HG02938 (cell line): Measurements from ENCODE around the gene AMOTL1.
"Not testable (repeated sequence)": the region's sequence is repeated elsewhere in the genome, so short reads cannot be mapped to it uniquely, and the experiment has no call there.

Source experiments
- ATAC-seq: cut with Tn5 transposase; IDR thresholded peaks from one replicate; pipeline ENCODE4 v1.9.1; 2021; ENCODE audit warnings: mild to moderate bottlenecking, moderate library complexity; ENCODE audit not compliant: unreplicated experiment

AMOTL1 gene

GRCh38 chr11:94844031-94844430 lies 75.9 kb downstream of the AMOTL1 start:
- no peak for ATAC-seq

DNA sequence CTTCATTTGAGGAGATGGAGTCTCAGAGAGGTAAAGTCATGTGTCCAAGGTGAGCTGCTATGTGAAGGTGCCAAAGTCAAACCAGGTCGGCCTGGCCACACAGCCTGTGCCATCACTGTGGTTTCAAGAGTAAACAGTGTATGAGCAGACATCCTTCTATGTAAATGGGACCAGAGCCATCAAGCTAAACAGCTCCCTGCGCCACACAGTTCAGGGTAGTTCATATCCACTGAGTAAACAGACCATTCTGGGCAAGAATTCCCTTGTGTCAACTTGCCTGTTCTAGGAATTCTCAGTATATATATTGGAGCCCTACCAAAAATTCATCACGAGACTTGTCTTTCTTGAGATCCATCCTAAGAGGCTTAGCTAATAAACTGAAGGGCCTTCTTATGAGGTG lies 77.5 kb downstream of the AMOTL1 start:
- no peak for ATAC-seq

DNA sequence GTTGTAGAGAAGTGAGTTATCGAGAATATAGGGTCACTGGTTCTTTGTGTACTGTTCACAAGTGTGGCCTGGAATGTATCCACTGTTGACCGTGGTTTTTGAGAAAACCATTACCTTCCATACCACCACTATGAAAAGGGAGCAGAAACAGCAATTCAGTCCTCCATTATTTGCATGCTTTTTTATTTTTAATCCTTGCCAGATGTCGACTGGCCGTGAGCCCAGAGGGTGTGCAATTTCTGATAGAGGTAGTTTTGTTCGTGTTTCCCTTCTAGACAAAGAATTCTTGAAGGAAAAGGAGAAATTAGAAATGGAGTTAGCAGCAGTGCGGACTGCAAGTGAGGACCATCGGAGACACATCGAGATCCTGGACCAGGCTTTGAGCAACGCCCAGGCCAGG lies 81.7 kb downstream of the AMOTL1 start:
- ATAC-seq = no peak

GRCh38 chr11:94851864-94852636 lies 83.9 kb downstream of the AMOTL1 start:
- no peak for ATAC-seq

DNA sequence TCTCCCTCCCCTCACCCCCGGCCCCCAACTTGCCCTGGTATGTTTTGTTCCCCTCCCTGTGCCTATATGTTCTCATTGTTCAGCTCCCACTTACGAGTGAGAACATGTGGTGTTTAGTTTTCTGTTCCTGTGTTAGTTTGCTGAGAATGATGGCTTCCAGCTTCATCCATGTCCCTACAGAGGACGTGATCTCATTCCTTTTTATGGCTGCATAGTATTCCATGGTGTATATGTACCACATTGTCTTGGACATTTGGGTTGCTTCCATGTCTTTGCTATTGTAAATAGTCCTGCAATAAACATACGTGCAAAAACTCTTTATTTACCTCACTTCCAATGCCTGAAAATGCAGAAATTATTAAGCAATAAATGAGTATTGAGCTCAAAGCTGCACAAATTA lies 85.1 kb downstream of the AMOTL1 start:
- not testable (repeated sequence) for ATAC-seq

GRCh38 chr11:94853836-94854235 lies 85.7 kb downstream of the AMOTL1 start:
- ATAC-seq = no peak

- no peak for ATAC-seq
Observed at GRCh38 chr11:94854770-94855633, 86.8 kb downstream of the AMOTL1 start.

GRCh38 chr11:94855666-94856065 lies 87.5 kb downstream of the AMOTL1 start:
- no peak for ATAC-seq

DNA sequence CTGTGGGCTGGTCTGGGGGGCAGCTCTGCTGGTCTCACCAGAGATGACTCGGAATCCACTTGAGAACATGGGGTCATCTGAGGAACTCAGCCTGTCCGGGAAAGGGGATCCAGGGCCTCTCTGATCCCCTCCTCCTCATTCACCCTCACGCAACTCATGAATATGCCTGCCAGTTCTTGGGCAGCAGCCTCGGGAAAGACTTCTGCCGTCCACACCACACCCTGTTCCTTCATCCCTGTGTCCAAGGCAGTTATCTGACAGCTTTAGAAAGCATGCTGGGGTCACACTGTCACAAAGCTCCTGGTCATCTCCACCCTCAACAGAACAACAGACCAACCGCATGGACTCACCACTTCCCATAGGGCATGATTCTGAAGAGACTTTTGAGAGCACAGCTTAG lies 88.3 kb downstream of the AMOTL1 start:
- ATAC-seq = no peak

- ATAC-seq = no peak
Observed at GRCh38 chr11:94857337-94857736, 89.2 kb downstream of the AMOTL1 start.

DNA sequence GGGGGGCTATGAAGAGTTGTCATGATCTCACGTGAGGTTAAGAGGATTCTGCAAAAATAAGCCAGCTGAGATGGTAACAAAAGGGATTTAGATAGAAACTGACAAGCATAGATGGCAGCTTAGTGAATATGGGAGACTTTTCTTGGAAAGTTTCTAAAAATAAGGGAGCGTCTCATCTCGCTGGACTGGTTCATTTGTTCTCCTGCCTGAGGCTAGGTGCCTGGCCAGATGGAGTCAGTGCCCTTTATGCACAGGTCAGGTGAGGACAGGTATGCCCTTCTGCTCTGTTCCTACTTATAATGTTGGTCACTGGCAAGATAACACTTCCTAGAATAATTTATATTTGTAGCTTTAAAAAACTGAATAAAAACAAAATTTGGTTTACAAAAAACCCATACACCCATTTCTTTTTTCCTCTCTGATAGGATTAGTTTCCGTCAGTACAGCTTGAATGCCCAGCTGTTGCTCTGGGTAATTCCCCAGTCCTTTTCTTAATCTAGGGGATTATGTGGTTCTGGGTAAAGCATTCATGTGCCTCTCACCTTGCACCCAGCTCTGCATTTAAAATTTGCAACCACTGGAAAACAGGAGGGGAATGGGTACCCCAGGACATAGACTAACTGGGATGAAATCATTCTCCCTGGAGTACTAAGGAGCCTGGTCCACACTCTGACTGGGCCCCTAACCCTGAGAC lies 90.0 kb downstream of the AMOTL1 start:
- no peak for ATAC-seq

- no peak for ATAC-seq
Observed at GRCh38 chr11:94860333-94860732, 92.2 kb downstream of the AMOTL1 start.

DNA sequence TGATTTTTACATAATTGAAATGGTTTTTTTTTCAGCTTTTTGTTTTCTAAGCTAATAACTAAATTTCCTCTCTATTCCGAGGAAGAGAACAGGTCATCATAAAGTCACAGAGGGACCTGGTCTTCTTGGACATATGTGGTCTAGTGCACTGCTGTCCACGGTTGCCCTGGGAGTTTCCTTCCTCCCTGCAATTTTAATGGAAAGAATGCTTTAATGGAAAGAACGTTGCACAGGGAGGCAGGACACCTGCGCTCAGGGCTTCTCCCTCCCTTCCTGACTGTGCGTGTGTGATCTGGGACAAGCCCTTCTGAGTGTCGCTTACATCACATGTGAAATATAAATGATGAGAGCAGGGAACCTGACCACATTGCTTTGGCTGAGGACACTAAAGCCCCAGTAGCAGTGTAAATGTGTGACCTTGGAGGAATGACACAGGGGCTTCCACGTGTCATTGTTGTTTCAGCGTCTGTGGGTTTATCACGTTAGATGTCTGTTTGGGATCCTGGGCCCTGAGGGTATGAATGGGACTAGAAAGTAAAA lies 93.2 kb downstream of the AMOTL1 start:
- no peak for ATAC-seq

GRCh38 chr11:94862926-94863880 lies 95.0 kb downstream of the AMOTL1 start:
- no peak for ATAC-seq

DNA sequence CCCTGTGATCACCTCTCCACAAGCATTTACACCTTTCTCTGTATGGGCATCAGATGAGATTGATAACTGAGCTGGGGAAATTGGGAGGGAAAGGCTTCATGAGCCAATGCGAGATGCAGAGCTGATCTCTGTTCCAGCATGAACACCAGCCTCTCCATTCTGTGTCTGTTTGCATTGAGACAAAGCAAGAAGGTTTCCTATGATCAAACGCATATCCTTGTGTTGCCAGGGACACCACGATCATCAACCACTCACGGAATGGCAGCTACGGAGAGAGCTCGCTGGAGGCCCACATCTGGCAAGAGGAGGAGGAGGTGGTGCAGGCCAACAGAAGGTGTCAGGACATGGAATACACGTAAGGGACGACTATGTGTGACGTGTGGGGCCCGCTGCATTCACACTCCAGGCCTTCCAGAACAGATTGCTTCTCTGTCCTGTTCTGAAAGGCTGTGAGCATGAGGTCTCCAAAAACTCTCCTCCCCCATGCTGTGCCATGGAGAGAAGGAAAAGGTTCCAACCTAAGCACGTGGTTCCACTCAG lies 96.4 kb downstream of the AMOTL1 start:
- no peak for ATAC-seq

DNA sequence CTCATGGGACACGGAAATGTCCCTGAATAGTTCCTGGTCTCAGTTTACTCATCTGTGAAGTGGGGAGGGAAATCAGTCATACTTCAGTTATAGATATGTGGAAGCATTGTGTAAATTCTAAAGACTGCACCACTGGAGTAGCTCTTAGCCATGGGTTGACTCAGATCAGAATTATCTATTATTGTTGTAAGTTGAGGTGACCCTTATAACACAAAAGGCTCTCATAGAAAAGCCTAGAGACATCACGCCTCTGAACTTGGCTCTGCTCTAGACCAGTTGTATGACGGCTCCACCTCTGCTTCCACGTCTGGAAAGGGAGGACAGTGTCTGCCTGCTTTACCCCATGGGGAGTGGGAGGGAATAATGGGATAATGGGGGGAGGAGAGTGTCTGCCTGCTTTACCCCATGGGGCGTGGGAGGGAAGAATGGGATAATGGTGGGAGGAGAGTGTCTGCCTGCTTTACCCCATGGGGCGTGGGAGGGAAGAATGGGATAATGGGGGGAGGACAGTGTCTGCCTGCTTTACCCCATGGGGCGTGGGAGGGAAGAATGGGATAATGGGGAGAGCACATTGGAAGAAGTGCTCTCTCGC lies 98.2 kb downstream of the AMOTL1 start:
- ATAC-seq = no peak

- no peak for ATAC-seq
Observed at GRCh38 chr11:94866936-94867795, 99.0 kb downstream of the AMOTL1 start.

DNA sequence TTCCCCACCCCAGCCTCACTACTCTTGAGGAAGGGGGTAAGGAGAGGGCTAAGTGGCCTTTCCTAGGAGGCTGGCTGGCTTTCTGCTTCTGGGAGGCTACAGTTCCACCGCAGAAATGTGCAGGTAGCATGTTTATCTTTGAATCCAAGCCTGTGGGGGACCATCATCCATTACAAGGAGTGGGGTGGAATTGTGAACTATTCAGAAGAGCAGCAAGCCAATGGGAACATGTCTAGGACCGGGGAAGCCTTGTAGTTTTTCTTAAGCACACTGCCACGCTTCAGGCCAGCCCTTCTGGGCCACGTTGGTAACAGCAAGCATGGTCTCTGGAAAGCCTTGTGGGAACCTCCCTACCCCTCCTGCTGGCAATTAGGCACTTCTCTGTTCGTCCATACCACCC lies 100.3 kb downstream of the AMOTL1 start:
- no peak for ATAC-seq

- ATAC-seq = no peak
Observed at GRCh38 chr11:94869186-94869585, 101.0 kb downstream of the AMOTL1 start.
